H9 (cell line): ENCODE results near the gene IL16. TPM values are rescaled to one million over a fixed set of nuclear protein-coding genes. Genes with fewer than 3 reads are reported as not detected.

ENCODE experiments used
- DNase-seq: peaks from one replicate; pipeline ENCODE4 v3.0.0-alpha.2; 2017
- H2AFZ ChIP-seq: one replicate; pipeline ENCODE4 v1.6.1; 2013; ENCODE audit warnings: mild to moderate bottlenecking, low read length, control low read depth, moderate library complexity
- H2AK5ac ChIP-seq: 2 replicates; pipeline ENCODE4 v1.6.1; 2013; ENCODE audit warnings: low read length, control low read depth, mixed read lengths; ENCODE audit not compliant: insufficient read length
- H2BK120ac ChIP-seq: one replicate; pipeline ENCODE4 v1.6.1; 2013; ENCODE audit warnings: low read depth, mild to moderate bottlenecking, low read length, control low read depth, inconsistent platforms; ENCODE audit not compliant: poor library complexity, severe bottlenecking
- H2BK12ac ChIP-seq: 2 replicates; pipeline ENCODE4 v1.6.1; 2013; ENCODE audit warnings: low read length, control low read depth, mixed read lengths, low read depth; ENCODE audit not compliant: insufficient read length
- H2BK15ac ChIP-seq: 2 replicates; pipeline ENCODE4 v1.6.1; 2013; ENCODE audit warnings: low read depth, low read length, control low read depth
- H2BK20ac ChIP-seq: one replicate; pipeline ENCODE4 v1.6.1; 2013; ENCODE audit warnings: low read depth, mild to moderate bottlenecking, low read length, control low read depth, inconsistent platforms; ENCODE audit not compliant: poor library complexity, severe bottlenecking
- H2BK5ac ChIP-seq: 2 replicates; pipeline ENCODE4 v1.6.1; 2013; ENCODE audit warnings: low read length, control low read depth, mixed read lengths; ENCODE audit not compliant: insufficient read length
- H3K14ac ChIP-seq: 2 replicates; pipeline ENCODE4 v1.6.1; 2013; ENCODE audit warnings: low read length, control low read depth; ENCODE audit not compliant: insufficient read depth
- H3K18ac ChIP-seq: 2 replicates; pipeline ENCODE4 v1.6.1; 2013; ENCODE audit warnings: low read depth, mild to moderate bottlenecking, mixed read lengths, low read length, control low read depth; ENCODE audit not compliant: insufficient read length
- H3K23ac ChIP-seq: 2 replicates; pipeline ENCODE4 v1.6.1; 2013; ENCODE audit warnings: low read length, control low read depth, mixed read lengths, low read depth; ENCODE audit not compliant: insufficient read length
- H3K23me2 ChIP-seq: 2 replicates; pipeline ENCODE4 v1.6.1; 2013; ENCODE audit warnings: low read depth, mild to moderate bottlenecking, mixed read lengths, low read length, control low read depth; ENCODE audit not compliant: insufficient read length, poor library complexity, severe bottlenecking
- H3K27ac ChIP-seq: 2 replicates; pipeline ENCODE4 v1.5.1; 2013; ENCODE audit warnings: low read length, control low read depth, mixed read lengths, low read depth; ENCODE audit not compliant: insufficient read length
- H3K27me3 ChIP-seq: 2 replicates; pipeline ENCODE4 v1.6.1; 2013; ENCODE audit warnings: low read length, control low read depth, inconsistent platforms; ENCODE audit not compliant: insufficient read depth
- H3K4ac ChIP-seq: 2 replicates; pipeline ENCODE4 v1.6.1; 2013; ENCODE audit warnings: low read depth, mild to moderate bottlenecking, control low read depth, inconsistent platforms, low read length, moderate library complexity
- H3K4me1 ChIP-seq: 2 replicates; pipeline ENCODE4 v1.6.1; 2013; ENCODE audit warnings: low read length, control low read depth, inconsistent platforms; ENCODE audit not compliant: insufficient read depth
- H3K4me2 ChIP-seq: 2 replicates; pipeline ENCODE4 v1.6.1; 2013; ENCODE audit warnings: low read length, control low read depth, mixed read lengths; ENCODE audit not compliant: insufficient read length, insufficient read depth
- H3K56ac ChIP-seq: 2 replicates; pipeline ENCODE4 v1.6.1; 2013; ENCODE audit warnings: low read depth, mild to moderate bottlenecking, mixed read lengths, low read length, control low read depth; ENCODE audit not compliant: insufficient read length
- H3K79me1 ChIP-seq: 2 replicates; pipeline ENCODE4 v1.6.1; 2013; ENCODE audit warnings: low read depth, mild to moderate bottlenecking, moderate library complexity, low read length, control low read depth, inconsistent platforms; ENCODE audit not compliant: insufficient read depth, poor library complexity, severe bottlenecking
- H3K79me2 ChIP-seq: 2 replicates; pipeline ENCODE4 v1.6.1; 2013; ENCODE audit warnings: low read length, control low read depth, inconsistent platforms; ENCODE audit not compliant: insufficient read depth
- H3K9ac ChIP-seq: 2 replicates; pipeline ENCODE4 v1.6.1; 2013; ENCODE audit warnings: low read length, control low read depth, mixed read lengths; ENCODE audit not compliant: insufficient read length; ENCODE audit errors: extremely low read depth
- H3K9me3 ChIP-seq: one replicate; pipeline ENCODE4 v1.6.1; 2013; ENCODE audit warnings: low read depth, low read length, inconsistent platforms; ENCODE audit not compliant: control insufficient read depth
- H3T11ph ChIP-seq: one replicate; pipeline ENCODE4 v1.6.1; 2013; ENCODE audit warnings: mild to moderate bottlenecking, low read length, control low read depth, inconsistent platforms
- H4K20me1 ChIP-seq: one replicate; pipeline ENCODE4 v1.6.1; 2013; ENCODE audit not compliant: control insufficient read depth, insufficient read length, insufficient read depth
- H4K5ac ChIP-seq: 2 replicates; pipeline ENCODE4 v1.6.1; 2013; ENCODE audit warnings: low read depth, mild to moderate bottlenecking, mixed read lengths, low read length, control low read depth; ENCODE audit not compliant: insufficient read length
- H4K8ac ChIP-seq: replicated peaks from 2 replicates; pipeline ENCODE4 v1.6.1; 2013; ENCODE audit warnings: low read length, control low read depth, mixed read lengths, low read depth; ENCODE audit not compliant: insufficient read length
- H4K91ac ChIP-seq: 2 replicates; pipeline ENCODE4 v1.6.1; 2013; ENCODE audit warnings: low read depth, mild to moderate bottlenecking, moderate library complexity, mixed read lengths, low read length, control low read depth; ENCODE audit not compliant: insufficient read length
- H3K27ac Mint-ChIP-seq, 3 experiments: 2 replicates in 2 of 3; 3 replicates in 1 of 3; pipeline ENCODE4 v1.8.0; 2020 to 2021; ENCODE audit warnings: mixed read lengths in 3 of 3, mild to moderate bottlenecking in 1 of 3, moderate library complexity in 1 of 3
- H3K27me3 Mint-ChIP-seq: 2 replicates; pipeline ENCODE4 v1.8.0; 2021; ENCODE audit warnings: low read depth, mild to moderate bottlenecking, moderate library complexity, mixed read lengths
- H3K36me3 Mint-ChIP-seq, 3 experiments: 2 replicates in 2 of 3; 3 replicates in 1 of 3; pipeline ENCODE4 v1.8.0; 2020 to 2021; ENCODE audit warnings: low read depth in 3 of 3, mixed read lengths in 3 of 3; ENCODE audit not compliant: insufficient read depth in 1 of 3
- H3K4me1 Mint-ChIP-seq, 2 experiments: 2 replicates each; pipeline ENCODE4 v1.8.0; 2020; ENCODE audit warnings: mixed read lengths in 2 of 2
- H3K4me3 Mint-ChIP-seq, 2 experiments: 2 replicates in 1 of 2; 3 replicates in 1 of 2; pipeline ENCODE4 v1.8.0; 2020 to 2021; ENCODE audit warnings: mild to moderate bottlenecking in 2 of 2, mixed read lengths in 2 of 2, moderate library complexity in 1 of 2
- H3K9me3 Mint-ChIP-seq, 2 experiments: 2 replicates in 1 of 2; 3 replicates in 1 of 2; pipeline ENCODE4 v1.8.0; 2020; ENCODE audit warnings: mild to moderate bottlenecking in 2 of 2, mixed read lengths in 2 of 2, moderate library complexity in 1 of 2
- WGBS: extraction: QIAGEN DNeasy Blood & Tissue Kit; methylation state at CpG from one replicate; pipeline ENCODE4 v1.1.7; 2013; ENCODE audit warnings: missing lambda C conversion rate, low lambda C conversion rate, mixed read lengths; ENCODE audit not compliant: insufficient read length; ENCODE audit errors: extremely low coverage; 5-methylcytosine and 5-hydroxymethylcytosine counted together
- total RNA-seq: library from RNA; stranded (reverse); gene quantifications from 2 replicates; pipeline ENCODE4 v1.2.1, GENCODE V29; 2021
- TF ChIP-seq, protein P1 (sequence below): fragments of 200-600 bp; sonication (generic); conservative IDR thresholded peaks from 3 replicates; pipeline ENCODE4 v1.8.0; 2021; ENCODE audit warnings: antibody characterized with exemption, mild to moderate bottlenecking

IL16 gene
- total RNA-seq, 1 experiment from 2014 or later, result 0.28 TPM

- Histone ChIP-seq H2AK5ac (no peak overlapping the region), H3K9ac (no peak overlapping the region), H4K91ac (no peak overlapping the region), H3K79me1 (no peaks in the 10 kb centered on the region), H3K56ac (no peak overlapping the region), H3K79me2 (no peaks in the 10 kb centered on the region), H3K18ac (no peak overlapping the region), H3K14ac (peak overlapping the region; percentile 40; the same call in 1 of the 2 replicates), H3K27me3 (no peaks in the 10 kb centered on the region), H3K9me3 (no peaks in the 10 kb centered on the region), H3K27ac (no peak overlapping the region), H3K4ac (no peak overlapping the region), H3K4me1 (no peaks in the 10 kb centered on the region), H4K20me1 (no peaks in the 10 kb centered on the region), H2BK5ac (no peak overlapping the region), H2AFZ (no peak overlapping the region), H2BK12ac (no peak overlapping the region), H3K23ac (no peak overlapping the region), H2BK15ac (no peak overlapping the region), H3K23me2 (no peaks in the 10 kb centered on the region), H2BK20ac (no peak overlapping the region), H4K5ac (no peak overlapping the region), H4K8ac (no peak overlapping the region), H2BK120ac (no peak overlapping the region), H3K4me2 (no peak overlapping the region), H3T11ph (no peak overlapping the region)
- no peak for DNase-seq
- Mint-ChIP-seq H3K27ac (no peak overlapping the region), H3K27me3 (no peaks in the 10 kb centered on the region; the same call in none of the 2 replicates), H3K4me3 (no peak overlapping the region), H3K9me3 (no peaks in the 10 kb centered on the region), H3K36me3 (no peaks in the 10 kb centered on the region), H3K4me1 (no peaks in the 10 kb centered on the region)
- TF ChIP-seq, protein P1, sequence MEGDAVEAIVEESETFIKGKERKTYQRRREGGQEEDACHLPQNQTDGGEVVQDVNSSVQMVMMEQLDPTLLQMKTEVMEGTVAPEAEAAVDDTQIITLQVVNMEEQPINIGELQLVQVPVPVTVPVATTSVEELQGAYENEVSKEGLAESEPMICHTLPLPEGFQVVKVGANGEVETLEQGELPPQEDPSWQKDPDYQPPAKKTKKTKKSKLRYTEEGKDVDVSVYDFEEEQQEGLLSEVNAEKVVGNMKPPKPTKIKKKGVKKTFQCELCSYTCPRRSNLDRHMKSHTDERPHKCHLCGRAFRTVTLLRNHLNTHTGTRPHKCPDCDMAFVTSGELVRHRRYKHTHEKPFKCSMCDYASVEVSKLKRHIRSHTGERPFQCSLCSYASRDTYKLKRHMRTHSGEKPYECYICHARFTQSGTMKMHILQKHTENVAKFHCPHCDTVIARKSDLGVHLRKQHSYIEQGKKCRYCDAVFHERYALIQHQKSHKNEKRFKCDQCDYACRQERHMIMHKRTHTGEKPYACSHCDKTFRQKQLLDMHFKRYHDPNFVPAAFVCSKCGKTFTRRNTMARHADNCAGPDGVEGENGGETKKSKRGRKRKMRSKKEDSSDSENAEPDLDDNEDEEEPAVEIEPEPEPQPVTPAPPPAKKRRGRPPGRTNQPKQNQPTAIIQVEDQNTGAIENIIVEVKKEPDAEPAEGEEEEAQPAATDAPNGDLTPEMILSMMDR, result no peak
- WGBS, result no CpG with 5 or more reads among the region's 7 CpGs
These were observed 45.3 kb upstream of the IL16 start for GRCh38 chr15:81151389-81151788.
